PC-3 (cell line): ENCODE measurements around the gene NNT. TPM values are rescaled to one million over a fixed set of nuclear protein-coding genes. Genes with fewer than 3 reads are reported as not detected.

Source experiments
- ATAC-seq: fragments of 200-7000 bp; cut with Tn5 transposase; 2 replicates; pipeline ENCODE4 v1.9.1; 2020; ENCODE audit warnings: mild to moderate bottlenecking, moderate library complexity
- BruUV-seq: library from RNA; stranded (reverse); fragments of 400-500 nt; replicated peaks from 2 replicates; lab custom pipeline; 2021; lab: Mats Ljungman, UMichigan
- CTCF ChIA-PET: fragments of 300-600 bp; sonication (Branson Sonifier 250); formaldehyde crosslinking; loops from one replicate; lab custom pipeline; 2022; ENCODE audit warnings: antibody characterized with exemption; lab: Charles Lee
- POLR2A ChIA-PET: fragments of 300-600 bp; sonication (Branson Sonifier 250); formaldehyde crosslinking; loops from one replicate; lab custom pipeline; 2022; ENCODE audit warnings: antibody characterized with exemption; ENCODE audit not compliant: unreplicated experiment; lab: Charles Lee
- DNase-seq: peaks from one replicate; pipeline ENCODE4 v3.0.0-alpha.2; 2015
- H2AFZ ChIP-seq: fragments of 300-600 bp; sonication (generic); 2 replicates; pipeline ENCODE4 v1.6.0; 2016; ENCODE audit warnings: antibody characterized with exemption, low read length
- H3F3A ChIP-seq: fragments of 300-600 bp; sonication (generic); one replicate; pipeline ENCODE4 v1.6.0; 2017; ENCODE audit warnings: antibody characterized with exemption, low read length, control low read depth, mild to moderate bottlenecking; ENCODE audit not compliant: unreplicated experiment
- H3K27ac ChIP-seq: fragments of 300-600 bp; sonication (generic); 2 replicates; pipeline ENCODE4 v1.5.1; 2016; ENCODE audit warnings: mild to moderate bottlenecking, low read length
- H3K27me3 ChIP-seq: fragments of 300-600 bp; sonication (generic); 2 replicates; pipeline ENCODE4 v1.6.1; 2016; ENCODE audit warnings: low read length, mixed read lengths
- H3K36me3 ChIP-seq: fragments of 300-600 bp; sonication (generic); 2 replicates; pipeline ENCODE4 v1.6.1; 2016; ENCODE audit warnings: low read depth, mixed run types, low read length, mixed read lengths
- H3K4me1 ChIP-seq: fragments of 300-600 bp; sonication (generic); 2 replicates; pipeline ENCODE4 v1.5.1; 2016; ENCODE audit warnings: low read length; ENCODE audit not compliant: insufficient read depth
- H3K4me2 ChIP-seq: fragments of 300-600 bp; sonication (generic); 2 replicates; pipeline ENCODE4 v1.6.0; 2016; ENCODE audit warnings: low read length
- H3K4me3 ChIP-seq: fragments of 300-600 bp; sonication (generic); 2 replicates; pipeline ENCODE4 v1.5.1; 2016; ENCODE audit warnings: mild to moderate bottlenecking, low read length, mixed read lengths
- H3K79me2 ChIP-seq: fragments of 300-600 bp; sonication (generic); 2 replicates; pipeline ENCODE4 v1.6.1; 2017; ENCODE audit warnings: low read length, mixed read lengths
- H3K9ac ChIP-seq: fragments of 300-600 bp; sonication (generic); 2 replicates; pipeline ENCODE4 v1.6.0; 2016; ENCODE audit warnings: mild to moderate bottlenecking, low read length
- H3K9me2 ChIP-seq: fragments of 300-600 bp; sonication (generic); replicated peaks from 2 replicates; pipeline ENCODE4 v1.6.1; 2016; ENCODE audit warnings: mixed run types, low read length, mixed read lengths
- H3K9me3 ChIP-seq: fragments of 300-600 bp; sonication (generic); 2 replicates; pipeline ENCODE4 v1.6.1; 2016; ENCODE audit warnings: low read length, mixed read lengths
- H4K20me1 ChIP-seq: fragments of 300-600 bp; sonication (generic); 2 replicates; pipeline ENCODE4 v1.6.1; 2016; ENCODE audit warnings: low read length, mixed read lengths
- EZH2 ChIP-seq: fragments of 300-600 bp; sonication (generic); IDR thresholded peaks from one replicate; pipeline ENCODE4 v1.6.1; 2017; ENCODE audit warnings: antibody characterized with exemption, mild to moderate bottlenecking, low read length; ENCODE audit not compliant: unreplicated experiment
- EZH2phosphoT487 ChIP-seq: fragments of 300-600 bp; sonication (generic); IDR thresholded peaks from 2 replicates; pipeline ENCODE4 v1.6.1; 2018; ENCODE audit warnings: mild to moderate bottlenecking, antibody characterized with exemption, low read length, borderline replicate concordance
- intact Hi-C: fragments of 100-400 bp; cut with micrococcal nuclease; formaldehyde crosslinking; loops from 2 replicates; pipeline ENCODE4 v1.9.0; 2023
- total RNA-seq: library from RNA; depleted of rRNA; stranded (reverse); fragments of >200 nt; gene quantifications from 2 replicates; pipeline ENCODE4 v1.2.3, GENCODE V29; 2014
- TF ChIP-seq, protein P1 (sequence below): fragments of 300-600 bp; sonication (generic); conservative IDR thresholded peaks from 2 replicates; pipeline ENCODE4 v1.5.1; 2017; ENCODE audit warnings: antibody characterized with exemption, low read depth, mild to moderate bottlenecking, low read length

Gene NNT
- total RNA-seq, 1 experiment from 2014 or later = 15.6 TPM

DNA sequence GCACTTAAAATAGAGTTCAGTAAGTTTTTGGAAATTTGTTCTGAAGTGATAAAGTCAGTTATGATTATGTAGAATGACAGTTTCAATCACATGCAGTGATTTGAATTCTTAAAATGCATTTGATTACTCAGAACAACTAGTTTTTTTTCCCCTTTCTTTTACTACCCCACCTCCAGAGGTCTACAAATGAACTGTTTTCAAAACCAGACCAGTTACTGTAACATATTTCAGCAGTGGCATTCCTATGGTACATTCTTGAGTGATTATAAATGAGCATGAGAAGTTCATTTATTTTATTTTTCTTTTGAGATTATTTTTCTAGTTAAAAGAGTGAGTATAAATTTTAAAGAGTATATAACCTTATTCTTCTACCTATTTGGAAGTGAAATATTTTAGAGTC lies 71.6 kb downstream of the NNT start:
- Histone ChIP-seq H4K20me1 (no peaks in the 10 kb centered on the region), H3K27ac (no peak overlapping the region), H3K79me2 (no peaks in the 10 kb centered on the region), H2AFZ (no peak overlapping the region), H3K9me3 (no peaks in the 10 kb centered on the region), H3K9me2 (no peaks in the 10 kb centered on the region), H3K27me3 (no peaks in the 10 kb centered on the region), H3K4me1 (no peaks in the 10 kb centered on the region), H3K4me3 (no peak overlapping the region), H3K9ac (no peak overlapping the region), H3K36me3 (no peaks in the 10 kb centered on the region), H3K4me2 (no peak overlapping the region), H3F3A (no peaks in the 10 kb centered on the region)
- POLR2A ChIA-PET = no interaction called here
- TF ChIP-seq EZH2phosphoT487 (no peak), EZH2 (no peak)
- TF ChIP-seq, protein P1, sequence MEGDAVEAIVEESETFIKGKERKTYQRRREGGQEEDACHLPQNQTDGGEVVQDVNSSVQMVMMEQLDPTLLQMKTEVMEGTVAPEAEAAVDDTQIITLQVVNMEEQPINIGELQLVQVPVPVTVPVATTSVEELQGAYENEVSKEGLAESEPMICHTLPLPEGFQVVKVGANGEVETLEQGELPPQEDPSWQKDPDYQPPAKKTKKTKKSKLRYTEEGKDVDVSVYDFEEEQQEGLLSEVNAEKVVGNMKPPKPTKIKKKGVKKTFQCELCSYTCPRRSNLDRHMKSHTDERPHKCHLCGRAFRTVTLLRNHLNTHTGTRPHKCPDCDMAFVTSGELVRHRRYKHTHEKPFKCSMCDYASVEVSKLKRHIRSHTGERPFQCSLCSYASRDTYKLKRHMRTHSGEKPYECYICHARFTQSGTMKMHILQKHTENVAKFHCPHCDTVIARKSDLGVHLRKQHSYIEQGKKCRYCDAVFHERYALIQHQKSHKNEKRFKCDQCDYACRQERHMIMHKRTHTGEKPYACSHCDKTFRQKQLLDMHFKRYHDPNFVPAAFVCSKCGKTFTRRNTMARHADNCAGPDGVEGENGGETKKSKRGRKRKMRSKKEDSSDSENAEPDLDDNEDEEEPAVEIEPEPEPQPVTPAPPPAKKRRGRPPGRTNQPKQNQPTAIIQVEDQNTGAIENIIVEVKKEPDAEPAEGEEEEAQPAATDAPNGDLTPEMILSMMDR = no peak
- DNase-seq (no peak), ATAC-seq (no peak)
- BruUV-seq = no TSS peak
- CTCF ChIA-PET = no interaction called here
- intact Hi-C loops = no loop called here

DNA sequence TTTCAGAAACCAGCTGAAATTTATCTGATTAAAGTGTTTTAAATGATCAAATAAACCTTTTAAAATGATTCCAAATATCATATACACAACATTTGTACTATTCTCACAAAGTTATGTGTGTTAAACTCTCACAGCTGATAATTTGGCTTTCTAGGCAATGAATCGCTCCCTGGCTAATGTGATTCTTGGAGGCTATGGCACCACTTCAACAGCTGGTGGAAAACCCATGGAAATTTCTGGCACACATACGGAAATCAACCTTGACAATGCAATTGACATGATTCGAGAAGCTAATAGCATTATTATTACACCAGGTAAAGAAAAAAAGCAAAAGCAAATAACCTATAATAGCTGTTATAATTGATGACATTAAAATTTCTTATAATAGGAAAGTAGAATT lies 72.4 kb downstream of the NNT start:
- Histone ChIP-seq H3K9me2 (no peaks in the 10 kb centered on the region), H2AFZ (no peak overlapping the region), H3K4me2 (no peak overlapping the region), H3K4me1 (no peaks in the 10 kb centered on the region), H3F3A (no peaks in the 10 kb centered on the region), H3K36me3 (no peaks in the 10 kb centered on the region), H3K9ac (no peak overlapping the region), H3K79me2 (no peaks in the 10 kb centered on the region), H3K9me3 (no peaks in the 10 kb centered on the region), H4K20me1 (no peaks in the 10 kb centered on the region), H3K27ac (no peak overlapping the region), H3K27me3 (no peaks in the 10 kb centered on the region), H3K4me3 (no peak overlapping the region)
- no peak for TF ChIP-seq EZH2
- TF ChIP-seq EZH2phosphoT487 = no peak
- TF ChIP-seq, protein P1 = no peak
- ChIA-PET CTCF (no interaction called here), POLR2A (no interaction called here)
- BruUV-seq = no TSS peak
- intact Hi-C loops = no loop called here
- DNase-seq (no peak), ATAC-seq (no peak)

DNA sequence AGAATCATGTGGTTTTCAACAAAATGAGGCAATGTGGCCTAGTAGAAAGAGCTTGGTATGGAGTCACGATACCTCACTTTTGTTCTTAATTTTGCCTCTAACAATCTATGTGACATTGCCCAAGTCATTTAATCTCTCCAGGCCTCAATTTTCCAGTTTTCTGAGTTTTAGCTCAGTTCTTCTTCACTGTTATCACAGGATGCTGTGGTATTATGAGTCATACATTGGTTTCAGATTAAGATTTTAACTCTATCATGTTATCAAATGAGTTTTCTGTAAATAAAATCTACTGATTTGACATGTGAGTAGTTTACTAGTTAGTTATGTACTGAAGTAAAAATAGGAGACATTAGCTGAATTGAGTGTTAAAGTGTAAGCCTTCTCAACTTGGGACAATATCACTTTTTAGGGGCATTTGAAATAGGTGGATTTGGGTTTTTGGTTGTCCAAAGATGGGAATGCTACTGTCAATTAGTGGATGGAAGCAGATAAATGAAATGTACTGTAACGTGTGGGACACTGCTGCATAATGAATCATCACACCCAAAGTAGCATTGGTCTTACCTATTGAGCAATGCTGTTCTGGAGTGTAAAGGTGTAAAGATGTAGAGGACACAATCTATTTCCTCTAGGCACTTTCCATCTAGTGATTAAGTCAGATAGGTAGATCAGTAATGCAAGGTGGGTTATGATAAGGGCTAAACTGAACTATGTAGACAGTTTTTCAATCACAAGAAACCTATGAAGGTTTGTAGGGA lies 73.3 kb downstream of the NNT start:
- no peaks in the 10 kb centered on the region for H3K9me3 ChIP-seq
- no peaks in the 10 kb centered on the region for H3K4me1 ChIP-seq
- H2AFZ ChIP-seq = no peak overlapping the region
- no peaks in the 10 kb centered on the region for H3K27me3 ChIP-seq
- H3K27ac ChIP-seq = no peak overlapping the region
- H3K79me2 ChIP-seq = no peaks in the 10 kb centered on the region
- H3K9ac ChIP-seq = no peak overlapping the region
- TF ChIP-seq EZH2phosphoT487 (no peak), EZH2 (no peak)
- TF ChIP-seq, protein P1 = no peak
- H3K4me2 ChIP-seq = no peak overlapping the region
- H3K4me3 ChIP-seq = no peak overlapping the region
- no peaks in the 10 kb centered on the region for H4K20me1 ChIP-seq
- intact Hi-C loops = no loop called here
- POLR2A ChIA-PET = no interaction called here
- BruUV-seq = no TSS peak
- no peak for ATAC-seq
- CTCF ChIA-PET = no interaction called here
- H3F3A ChIP-seq = no peaks in the 10 kb centered on the region
- no peak for DNase-seq
- H3K9me2 ChIP-seq = no peaks in the 10 kb centered on the region
- no peaks in the 10 kb centered on the region for H3K36me3 ChIP-seq
